GM18907 (cell line): Measurements from ENCODE around the gene RNF125.
"Not testable (repeated sequence)": the region's sequence is repeated elsewhere in the genome, so short reads cannot be mapped to it uniquely, and the experiment has no call there.

Experiments
- ATAC-seq: cut with Tn5 transposase; IDR thresholded peaks from one replicate; pipeline ENCODE4 v1.9.1; 2021; ENCODE audit warnings: mild to moderate bottlenecking, moderate library complexity; ENCODE audit not compliant: unreplicated experiment

Gene RNF125

DNA sequence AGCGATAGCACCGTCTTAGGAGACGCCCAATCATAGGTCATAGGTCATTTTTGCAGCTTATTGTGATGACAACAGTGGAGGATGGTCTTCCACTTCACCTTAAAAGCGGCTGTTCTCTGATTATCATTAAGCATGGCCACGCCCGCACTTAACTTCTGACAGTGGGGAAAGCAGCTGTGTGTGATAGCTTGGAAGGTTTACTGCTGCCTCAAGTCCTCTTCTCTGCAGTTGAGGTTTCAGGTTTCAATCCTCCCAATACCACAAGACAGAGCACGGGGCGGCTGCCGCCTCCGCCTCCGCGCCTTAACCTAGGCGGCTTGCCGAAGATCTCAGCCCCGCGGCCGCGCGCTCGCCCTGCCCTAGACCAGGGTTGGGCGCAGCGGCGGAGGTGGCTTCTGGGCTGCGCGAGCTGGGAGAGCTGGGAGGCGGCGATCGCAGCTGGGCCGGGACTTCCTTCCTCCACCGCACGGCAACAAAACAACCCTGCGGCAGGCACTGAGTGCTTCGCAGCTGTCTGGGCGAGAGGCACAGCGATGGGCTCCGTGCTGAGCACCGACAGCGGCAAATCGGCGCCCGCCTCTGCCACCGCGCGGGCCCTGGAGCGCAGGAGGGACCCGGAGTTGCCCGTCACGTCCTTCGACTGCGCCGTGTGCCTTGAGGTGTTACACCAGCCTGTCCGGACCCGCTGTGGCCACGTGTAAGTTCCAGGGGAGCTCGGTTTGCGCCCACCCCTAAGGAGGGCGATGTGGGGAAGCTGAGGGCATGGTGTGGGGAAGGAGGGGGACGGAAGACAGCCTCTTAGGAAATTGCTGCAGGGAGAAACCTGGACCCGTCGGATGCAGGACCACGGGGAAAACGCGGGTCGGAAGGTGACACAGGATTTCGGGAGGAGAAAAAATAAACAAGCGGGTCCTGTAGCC is at the start of gene RNF125:
Gene RNF125 (plus strand): TSS at position 495 of the 920 bp plus-strand sequence. CDS start 39 bp downstream, at position 534.
- peak; percentile 88 for ATAC-seq

DNA sequence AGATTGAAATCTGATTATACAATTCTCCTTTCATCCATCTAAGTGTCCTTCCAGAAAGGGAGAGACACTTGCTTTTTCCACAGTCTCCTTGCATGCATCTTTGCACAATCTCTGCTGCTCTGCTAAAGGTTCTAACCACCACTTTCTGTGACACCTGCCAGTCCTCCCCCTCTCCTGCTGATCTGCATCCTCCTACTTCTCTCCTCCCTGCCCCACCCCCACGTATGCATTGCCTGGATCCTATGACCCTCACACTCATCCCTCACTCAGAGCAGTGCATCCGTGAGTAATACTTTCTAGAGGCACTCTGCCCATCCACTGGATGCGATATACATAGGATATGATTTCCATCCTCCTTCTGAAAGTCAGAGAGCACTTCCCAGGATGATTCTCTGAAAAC is 48.0 kb upstream of the RNF125 start:
- no peak for ATAC-seq

DNA sequence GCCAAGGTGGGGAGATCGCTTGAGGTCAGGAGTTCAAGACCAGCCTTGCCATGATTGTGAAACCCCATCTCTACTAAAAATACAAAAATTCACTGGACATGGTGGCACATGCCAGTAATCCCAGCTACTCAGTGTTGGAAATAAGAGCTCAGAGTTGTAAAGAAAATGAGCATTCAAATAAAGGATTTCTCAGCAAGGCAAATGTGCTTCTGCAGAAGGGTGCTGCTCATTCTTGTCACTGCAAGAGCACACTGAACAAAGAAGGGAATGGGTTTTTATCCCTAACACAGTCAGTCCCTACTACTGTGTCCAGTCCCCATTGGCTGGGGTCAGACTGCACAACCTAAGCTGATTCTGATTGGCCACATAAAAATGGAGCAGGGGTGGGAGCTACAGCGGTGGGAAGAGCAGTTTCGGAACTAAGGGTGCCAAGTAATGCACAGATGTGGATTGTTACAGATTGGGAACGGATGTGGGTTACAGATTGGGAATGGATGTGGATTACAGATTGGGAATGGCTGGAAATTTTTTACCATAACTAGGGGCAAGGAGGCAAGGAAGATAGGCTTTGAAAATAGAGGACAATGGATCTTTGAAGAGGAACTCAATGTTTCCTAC is 44.6 kb upstream of the RNF125 start:
- ATAC-seq: no peak

DNA sequence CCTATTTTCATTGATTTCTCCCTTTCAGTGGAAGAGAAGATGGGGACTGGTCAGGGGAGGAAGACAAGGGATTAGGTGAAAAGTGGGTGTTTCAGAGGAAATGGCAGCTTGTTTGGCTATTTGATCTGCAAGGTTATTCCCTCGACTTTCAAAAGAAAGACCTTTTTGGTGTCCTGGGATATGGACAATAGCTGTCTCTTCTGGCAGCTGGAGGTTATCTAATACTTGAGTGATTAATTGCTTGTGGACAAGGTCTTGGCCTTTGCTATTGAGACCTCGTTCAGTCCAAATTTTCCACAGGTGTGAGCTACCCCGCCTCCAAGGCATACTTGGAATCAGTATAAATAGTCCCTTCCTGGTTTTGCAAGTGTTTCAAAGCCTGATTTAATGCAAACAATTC is 42.4 kb upstream of the RNF125 start:
- no peak for ATAC-seq

DNA sequence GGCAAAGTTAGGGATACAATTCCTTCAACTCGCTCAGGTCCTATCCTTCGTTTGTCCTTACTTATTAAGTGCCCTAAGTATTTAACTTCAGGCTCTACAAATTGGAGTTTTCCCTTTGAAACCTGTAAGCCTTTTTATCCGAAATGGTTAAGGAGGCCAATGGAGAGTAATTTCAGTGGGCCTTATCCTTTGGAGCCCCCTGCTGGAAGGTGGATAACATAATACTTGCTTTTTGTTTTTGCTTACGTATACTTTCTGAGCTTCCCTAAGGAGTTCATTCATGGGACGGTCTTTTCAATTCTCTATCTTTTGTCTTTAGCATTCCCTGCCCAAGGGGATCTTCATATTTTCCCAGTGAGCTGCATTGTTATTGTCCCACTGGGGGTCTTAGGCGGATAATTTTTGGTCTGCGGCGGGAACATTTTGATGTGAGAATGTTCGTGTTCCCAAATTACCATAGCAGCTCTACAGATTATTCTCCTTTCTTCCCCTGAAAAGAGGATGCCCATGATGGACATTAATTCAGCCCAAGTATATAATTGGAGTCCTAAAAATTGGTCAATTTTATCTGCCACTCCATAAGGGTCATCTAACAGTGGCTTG is 41.3 kb upstream of the RNF125 start:
- no peak for ATAC-seq

DNA sequence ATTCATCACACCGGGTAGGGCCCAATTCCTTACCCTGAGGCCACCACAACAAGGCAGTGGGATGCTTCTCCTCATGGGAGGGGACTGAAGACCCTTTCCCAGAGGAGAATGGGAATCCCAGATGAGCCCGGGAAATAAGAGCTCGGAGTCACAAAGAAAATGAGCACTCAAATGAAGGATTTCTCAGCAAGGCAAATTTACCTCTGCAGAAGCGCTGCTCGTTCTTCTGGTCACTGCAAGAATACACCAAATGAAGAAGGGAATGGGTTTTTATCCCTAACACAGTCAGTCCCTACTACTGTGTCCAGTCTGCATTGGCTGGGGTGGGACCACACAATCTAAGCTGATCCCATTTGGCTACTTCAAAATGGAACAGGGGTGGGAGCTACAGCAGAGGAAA is 40.0 kb upstream of the RNF125 start:
- no peak for ATAC-seq

DNA sequence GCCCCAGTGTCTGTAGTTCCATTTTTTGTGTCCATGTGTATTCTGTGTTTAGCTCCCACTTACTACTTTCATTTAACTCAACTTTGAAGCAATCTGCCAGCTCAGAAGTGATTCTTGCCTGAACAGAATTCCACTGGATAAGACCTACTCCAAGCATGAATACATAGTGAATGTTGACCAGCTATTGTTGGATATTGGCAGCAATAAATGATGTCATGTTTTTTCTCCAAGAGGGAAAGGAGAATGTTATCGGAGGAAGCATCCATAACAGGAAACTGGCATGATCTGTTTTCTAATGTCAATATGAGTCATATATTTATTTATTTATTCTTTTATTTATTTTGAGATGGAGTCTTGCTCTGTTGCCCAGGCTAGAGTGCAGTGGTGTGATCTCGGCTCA is 38.9 kb upstream of the RNF125 start:
- ATAC-seq: no peak

DNA sequence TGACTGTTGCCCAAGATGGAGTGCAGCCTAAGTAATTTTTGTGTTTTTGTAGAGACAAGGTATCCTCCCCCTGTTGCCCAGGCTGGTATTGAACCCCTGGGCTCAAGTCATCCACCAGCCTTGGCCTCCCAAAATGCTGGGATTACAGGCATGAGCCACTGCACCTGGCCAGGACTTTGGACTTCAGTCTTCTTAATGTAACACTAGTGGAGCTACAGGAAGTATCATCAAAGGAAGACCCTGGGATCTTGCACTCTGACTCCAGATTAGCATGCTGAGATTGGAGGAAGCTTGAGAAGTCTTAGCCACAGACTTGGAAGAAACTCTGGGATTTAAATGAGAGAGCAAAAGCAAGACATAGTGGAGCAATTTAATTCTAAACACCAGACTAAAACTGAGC is 37.8 kb upstream of the RNF125 start:
- no peak for ATAC-seq

DNA sequence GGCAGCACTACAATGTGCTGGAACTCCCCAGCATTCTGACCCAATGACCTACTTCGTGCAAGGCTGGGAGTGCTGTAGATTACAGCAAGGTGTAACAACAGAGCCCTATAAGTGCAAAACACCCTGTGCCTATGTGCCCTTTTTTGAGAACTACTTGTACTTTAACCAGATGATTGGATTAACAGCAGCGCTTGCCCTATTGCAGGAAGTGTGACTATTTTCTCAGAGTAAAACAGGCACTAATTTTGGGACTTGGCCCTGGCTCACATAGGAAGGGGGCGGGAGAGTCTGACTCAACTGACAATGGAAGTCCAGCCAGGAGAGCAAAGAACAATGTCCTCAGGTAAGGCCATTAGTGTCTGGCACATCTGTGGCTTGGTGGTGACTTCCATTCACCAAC is 35.6 kb upstream of the RNF125 start:
- ATAC-seq: no peak

DNA sequence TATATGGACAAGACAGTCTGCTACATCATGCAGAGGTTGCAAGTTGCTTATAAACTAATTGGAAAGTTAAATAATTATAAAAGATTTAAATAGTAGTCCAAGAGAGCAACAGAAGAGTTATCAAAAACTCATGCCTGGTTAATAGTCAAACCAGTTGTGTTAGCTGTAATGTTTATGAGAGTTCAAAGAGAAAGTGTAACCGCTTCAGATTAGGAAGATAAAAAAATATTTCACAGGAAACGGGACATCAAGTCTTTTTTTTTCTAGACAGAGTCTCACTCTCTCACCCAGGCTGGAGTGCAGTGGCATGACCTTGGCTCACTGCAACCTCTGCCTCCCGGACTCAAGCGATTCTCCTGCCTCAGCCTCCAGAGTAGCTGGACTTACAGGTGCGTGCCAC is 34.6 kb upstream of the RNF125 start:
- no peak for ATAC-seq

DNA sequence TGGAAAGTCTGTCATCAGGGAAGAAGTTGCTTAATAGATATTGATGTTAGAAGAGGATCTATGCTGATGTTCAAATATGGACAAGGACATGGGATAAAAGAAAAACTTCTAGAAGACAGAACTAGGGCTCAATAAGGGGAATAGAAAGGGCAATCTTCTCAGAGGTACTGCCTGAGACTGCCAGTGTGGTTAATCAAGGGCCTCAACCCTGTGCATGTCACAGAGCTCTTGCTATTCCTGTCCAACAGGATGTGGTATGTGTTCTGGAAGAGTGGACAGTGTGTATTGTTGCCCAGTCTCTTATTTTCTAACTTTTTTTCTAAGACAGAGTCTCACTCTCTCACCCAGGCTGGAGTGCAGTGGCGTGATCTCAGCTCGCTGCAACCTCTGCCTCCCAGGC is 27.8 kb upstream of the RNF125 start:
- peak; percentile 100 for ATAC-seq

DNA sequence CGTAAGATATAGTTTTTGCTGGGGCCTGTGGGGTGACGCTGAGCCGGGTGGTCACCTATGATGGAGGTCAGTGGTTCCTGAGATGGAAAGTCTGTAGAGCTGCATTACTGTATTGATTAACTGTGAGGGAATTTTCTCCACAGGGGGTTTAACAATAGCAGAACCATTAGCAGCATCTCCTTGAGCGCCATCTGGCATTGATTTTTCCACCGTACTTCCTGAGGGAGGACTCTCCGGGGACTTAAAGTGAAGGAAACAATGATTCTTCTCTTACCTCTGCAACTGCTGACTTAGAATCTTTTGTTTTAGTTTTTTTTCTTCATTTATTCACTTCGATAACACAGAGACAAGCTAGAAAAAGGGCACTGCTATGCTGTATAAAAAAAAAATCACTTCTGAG is 22.6 kb upstream of the RNF125 start:
- no peak for ATAC-seq

DNA sequence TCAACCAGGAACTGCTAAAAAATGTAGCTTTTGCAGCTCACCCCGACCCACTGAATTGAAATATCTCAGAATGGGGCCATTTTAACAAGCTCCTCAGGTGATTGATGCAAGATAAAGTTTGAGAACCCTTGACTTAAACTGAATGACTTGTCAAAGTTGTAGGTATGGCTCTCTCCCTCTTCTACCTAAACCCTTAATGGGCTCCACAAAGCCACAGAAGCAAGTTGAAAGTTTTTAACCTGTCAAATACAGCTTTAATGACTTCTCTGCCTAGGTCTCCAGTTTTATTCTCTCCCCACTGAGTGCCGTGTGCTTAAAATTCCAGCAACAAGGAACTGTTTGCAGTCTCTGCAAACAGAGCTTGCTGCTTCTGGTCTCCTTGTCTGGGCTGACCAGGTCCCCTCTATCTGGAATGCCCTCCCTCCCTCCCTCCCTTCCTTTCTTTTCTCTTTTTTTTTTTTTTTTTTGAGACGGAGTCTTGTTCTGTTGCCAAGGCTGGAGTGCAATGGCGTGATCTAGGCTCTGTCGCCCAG is 19.7 kb upstream of the RNF125 start:
- no peak for ATAC-seq

DNA sequence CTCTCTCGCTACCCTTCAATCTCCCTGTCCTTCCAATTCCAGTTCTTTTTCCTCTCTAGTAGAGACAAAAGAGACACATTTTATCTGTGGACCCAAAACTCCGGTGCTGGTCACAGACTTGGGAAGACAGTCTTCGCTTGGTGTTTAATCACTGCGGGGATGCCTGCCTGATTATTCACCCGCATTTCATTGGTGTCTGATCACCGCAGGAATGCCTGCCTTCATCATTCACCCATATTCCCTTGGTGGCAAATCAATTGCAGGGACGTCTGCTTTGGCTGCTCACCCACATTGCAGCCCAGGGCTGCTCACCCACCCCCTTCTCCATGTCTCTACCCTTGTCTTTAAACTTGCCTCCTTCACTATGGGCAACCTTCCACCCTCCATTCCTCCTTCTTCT is 17.5 kb upstream of the RNF125 start:
- ATAC-seq: not testable (repeated sequence)

DNA sequence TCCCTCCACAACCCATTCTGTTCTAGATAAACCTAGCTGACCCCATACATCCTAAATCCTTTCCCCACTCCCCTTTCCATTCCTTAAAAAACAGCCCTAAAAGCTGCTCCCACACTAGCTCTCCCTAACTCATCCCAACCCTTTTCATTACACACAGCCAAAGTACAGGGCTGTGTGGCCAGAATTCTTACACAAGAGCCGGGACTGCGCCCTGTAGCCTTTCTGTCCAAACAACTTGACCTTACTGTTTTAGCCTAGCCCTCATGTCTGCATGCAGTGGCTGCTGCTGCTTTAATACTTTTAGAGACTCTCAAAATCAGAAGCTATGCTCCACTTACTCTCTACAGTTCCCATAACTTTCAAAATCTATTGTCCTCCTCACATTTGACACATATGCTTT is 14.8 kb upstream of the RNF125 start:
- not testable (repeated sequence) for ATAC-seq

DNA sequence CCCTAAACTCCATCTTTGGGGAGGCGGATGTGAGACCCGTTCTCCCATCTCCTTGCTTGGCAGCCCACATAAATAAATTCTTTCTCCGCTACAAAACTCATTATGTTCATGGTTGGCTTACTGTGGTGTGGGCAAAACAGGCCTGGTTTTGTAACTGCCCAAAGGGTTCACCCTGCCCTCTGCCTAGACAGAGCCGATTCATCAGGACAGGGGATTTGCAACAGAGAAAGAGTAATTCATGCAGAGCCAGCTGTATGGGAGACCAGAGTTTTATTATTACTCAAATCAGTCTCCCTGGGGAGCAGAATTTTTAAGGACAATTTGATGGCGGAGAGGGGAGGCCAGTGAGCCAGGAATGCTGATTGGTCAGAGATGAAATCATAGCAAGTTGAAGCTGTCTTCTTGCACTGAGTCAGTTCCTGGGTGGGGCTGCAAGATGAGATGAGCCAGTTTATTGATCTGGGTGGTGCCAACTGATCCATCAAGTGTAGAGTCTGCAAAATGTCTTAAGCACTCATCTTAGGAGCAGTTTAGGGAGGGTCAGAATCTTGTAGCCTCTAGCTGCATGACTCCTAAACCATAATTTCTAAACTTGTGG is 8.4 kb upstream of the RNF125 start:
- no peak for ATAC-seq

DNA sequence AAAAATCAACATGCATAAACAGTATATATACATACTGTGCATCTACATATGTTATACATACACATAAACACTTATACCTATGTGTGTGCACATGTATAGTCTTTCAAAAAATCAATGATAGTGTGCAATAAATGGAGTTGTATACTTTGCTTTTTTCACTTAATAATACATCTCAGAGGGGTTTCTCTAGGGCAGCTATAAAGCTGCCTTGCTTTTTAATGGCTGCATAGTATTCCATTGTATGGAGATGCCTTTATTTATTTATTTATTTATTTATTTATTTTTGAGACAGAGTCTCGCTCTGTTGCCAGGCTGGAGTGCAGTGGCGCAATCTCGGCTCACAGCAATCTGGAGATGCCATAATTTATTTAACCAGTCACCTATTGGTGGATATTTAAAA is 7.4 kb upstream of the RNF125 start:
- no peak for ATAC-seq

DNA sequence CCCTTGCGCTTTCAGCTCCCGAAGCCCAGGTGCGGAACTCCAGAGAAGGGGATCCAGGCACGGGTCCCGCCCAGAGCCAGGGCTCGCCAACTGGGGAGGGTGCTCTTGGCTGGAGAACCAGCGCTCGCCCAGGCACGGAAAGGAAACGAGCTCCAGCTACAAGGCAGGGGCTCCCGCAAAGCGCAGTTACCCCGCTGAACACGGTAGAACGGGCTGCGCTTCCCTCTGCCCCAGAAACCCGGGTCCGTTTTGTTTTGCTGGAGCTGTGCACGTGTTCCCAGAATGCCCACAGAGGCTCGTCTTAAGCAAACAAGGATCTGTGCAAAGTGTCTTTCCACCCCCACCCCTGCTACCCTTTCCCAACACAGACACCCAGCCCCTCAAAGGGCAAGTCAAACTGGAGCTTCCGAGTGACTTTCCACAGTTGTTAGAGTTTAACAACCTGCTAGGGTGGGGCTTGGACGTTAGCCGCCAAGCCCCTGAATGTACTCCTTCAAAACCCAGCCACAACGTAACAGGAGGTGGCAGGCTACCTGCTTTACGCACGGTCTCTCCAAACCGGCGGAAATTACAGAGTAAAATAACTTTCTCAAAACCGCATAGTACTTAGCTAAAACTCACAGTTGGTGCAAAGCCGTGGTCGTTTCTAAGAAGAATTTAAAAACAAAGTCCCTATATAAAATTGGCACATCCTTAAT is 775 bp downstream of the RNF125 start:
- peak; percentile 22 for ATAC-seq

DNA sequence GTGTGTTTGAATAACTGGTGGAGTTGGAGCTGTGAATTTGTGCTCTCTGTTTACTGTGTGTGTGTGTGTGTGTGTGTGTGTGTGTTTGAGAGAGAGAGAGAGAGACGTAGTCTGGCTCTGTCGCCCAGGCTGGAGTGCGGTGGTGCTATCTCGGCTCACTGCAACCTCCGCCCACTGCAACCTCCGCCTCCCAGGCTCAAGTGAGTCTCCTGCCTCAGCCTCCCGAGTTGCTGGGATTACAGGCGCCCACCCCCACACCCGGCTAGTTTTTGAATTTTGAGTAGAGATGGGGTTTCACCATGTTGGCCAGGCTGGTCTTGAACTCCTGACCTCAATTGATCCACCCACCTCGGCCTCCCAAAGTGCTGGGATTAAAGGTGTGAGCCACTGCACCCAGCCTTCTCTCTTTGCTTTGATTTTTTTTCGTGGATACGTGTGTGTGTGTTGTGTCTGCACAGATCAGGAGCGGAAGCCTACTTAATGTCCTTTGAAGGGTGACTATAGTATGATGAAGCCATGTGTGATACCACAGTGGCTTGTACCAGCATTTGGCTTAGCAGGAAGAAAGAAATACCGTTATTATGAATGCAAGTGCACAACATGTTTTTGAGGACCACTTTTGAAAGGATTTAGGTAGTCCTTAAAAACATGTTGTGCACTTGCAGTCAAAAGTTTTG is 1.5 kb downstream of the RNF125 start:
- not testable (repeated sequence) for ATAC-seq
